Measurements from ENCODE around the gene ZNF275.

DNA sequence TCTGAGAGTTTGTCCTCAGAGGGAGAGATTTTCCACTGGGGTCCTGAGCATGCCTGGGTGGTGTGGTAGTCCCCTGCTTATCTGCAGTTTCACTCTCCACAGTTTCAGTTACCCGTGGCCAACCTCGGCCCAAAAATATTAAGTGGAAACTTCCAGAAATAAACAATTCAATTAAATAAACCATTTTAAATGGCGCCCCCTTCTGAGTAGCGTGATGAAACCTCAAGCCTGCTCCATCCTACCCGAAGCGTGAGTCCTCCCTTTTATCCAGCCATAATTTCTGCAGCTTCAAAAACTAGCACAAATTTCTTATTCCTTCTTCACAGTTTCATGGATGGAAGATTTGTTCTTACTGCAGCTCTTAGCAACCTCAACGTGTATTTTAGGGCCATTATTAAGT, 40.5 kb downstream of the ZNF275 start:
- no peak for TF ChIP-seq TAF1 (IDR thresholded peaks at IDR 0.05; ENCODE audit: borderline replicate concordance, insufficient read depth, low read length)
- no peak for TF ChIP-seq POLR2AphosphoS5 (IDR thresholded peaks at IDR 0.05; ENCODE audit: low read depth, low read length)
- TF ChIP-seq, protein P1, sequence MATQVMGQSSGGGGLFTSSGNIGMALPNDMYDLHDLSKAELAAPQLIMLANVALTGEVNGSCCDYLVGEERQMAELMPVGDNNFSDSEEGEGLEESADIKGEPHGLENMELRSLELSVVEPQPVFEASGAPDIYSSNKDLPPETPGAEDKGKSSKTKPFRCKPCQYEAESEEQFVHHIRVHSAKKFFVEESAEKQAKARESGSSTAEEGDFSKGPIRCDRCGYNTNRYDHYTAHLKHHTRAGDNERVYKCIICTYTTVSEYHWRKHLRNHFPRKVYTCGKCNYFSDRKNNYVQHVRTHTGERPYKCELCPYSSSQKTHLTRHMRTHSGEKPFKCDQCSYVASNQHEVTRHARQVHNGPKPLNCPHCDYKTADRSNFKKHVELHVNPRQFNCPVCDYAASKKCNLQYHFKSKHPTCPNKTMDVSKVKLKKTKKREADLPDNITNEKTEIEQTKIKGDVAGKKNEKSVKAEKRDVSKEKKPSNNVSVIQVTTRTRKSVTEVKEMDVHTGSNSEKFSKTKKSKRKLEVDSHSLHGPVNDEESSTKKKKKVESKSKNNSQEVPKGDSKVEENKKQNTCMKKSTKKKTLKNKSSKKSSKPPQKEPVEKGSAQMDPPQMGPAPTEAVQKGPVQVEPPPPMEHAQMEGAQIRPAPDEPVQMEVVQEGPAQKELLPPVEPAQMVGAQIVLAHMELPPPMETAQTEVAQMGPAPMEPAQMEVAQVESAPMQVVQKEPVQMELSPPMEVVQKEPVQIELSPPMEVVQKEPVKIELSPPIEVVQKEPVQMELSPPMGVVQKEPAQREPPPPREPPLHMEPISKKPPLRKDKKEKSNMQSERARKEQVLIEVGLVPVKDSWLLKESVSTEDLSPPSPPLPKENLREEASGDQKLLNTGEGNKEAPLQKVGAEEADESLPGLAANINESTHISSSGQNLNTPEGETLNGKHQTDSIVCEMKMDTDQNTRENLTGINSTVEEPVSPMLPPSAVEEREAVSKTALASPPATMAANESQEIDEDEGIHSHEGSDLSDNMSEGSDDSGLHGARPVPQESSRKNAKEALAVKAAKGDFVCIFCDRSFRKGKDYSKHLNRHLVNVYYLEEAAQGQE (IDR thresholded peaks at IDR 0.05; ENCODE audit: insufficient read depth in 1 of 2, low read depth in 2 of 2, low read length in 2 of 2): no peak

Data from PFSK-1 (cell line).